ENCODE data around the gene DPYSL5. TPM values are rescaled to one million over a fixed set of nuclear protein-coding genes. Genes with fewer than 3 reads are reported as not detected.

DPYSL5 gene
- total and polyA plus RNA-seq, 2 of the 8 experiments (the other 6 are each of a cell fraction or from before 2014, with no cell fraction given) = 11.9 to 16.4 TPM

DNA sequence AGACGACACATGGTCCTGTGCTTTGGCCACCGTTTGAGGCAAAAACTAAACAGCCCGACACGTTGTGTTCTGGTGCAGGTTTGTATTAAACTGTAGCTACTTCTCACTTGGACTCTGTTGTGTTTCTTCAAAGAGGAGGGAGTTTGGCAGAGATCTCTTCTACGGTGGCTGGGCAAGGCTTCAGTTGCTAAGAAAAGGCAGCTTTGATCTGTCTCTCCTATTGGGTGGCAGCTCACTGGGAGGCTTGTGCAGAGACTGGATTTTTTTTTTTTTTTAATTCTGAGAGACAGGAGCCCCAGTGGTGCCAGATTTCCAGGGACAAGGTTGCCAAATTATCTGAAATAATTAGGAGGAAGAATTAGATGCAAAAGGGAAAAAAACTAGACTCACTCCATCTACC is 102.3 kb downstream of the DPYSL5 start:
- Histone ChIP-seq H4K5ac (ENCODE audit: insufficient read length, low read depth, low read length) (no peak overlapping the region), H2BK5ac (ENCODE audit: low read depth, low read length) (no peak overlapping the region), H2BK120ac (replicated peaks; ENCODE audit: low read depth, low read length) (no peak overlapping the region), H3K23ac (ENCODE audit: insufficient read length) (no peak overlapping the region), H3K18ac (ENCODE audit: extremely low read depth, low read length) (no peak overlapping the region), H3K4me1 (replicated peaks in 1 of 4; ENCODE audit: control insufficient read depth in 3 of 4, insufficient read depth in 4 of 4, low read length in 3 of 4) (peaks cover 0 to 9% (median 1%) of the 10 kb centered on the region in 4 experiments; a peak in 5 of 7 replicates), H3K36me3 (ENCODE audit: control insufficient read depth in 2 of 4, insufficient read depth in 4 of 4, low read length in 3 of 4) (no peaks in the 10 kb centered on the region; a peak in 1 of 8 replicates), H3K4me3 (ENCODE audit: extremely low read depth in 1 of 4, insufficient read depth in 2 of 4, low read depth in 3 of 4, low read length in 4 of 4) (no peak overlapping the region), H3K27ac (ENCODE audit: low read depth, low read length) (no peak overlapping the region), H4K91ac (replicated peaks; ENCODE audit: insufficient read length, low read length) (no peak overlapping the region), H2AK5ac (ENCODE audit: low read depth, low read length) (no peak overlapping the region), H4K8ac (ENCODE audit: extremely low read depth, insufficient read depth, low read length) (no peak overlapping the region), H3K14ac (ENCODE audit: insufficient read length) (no peak overlapping the region), H2BK20ac (ENCODE audit: low read length) (no peak overlapping the region), H3K9me3 (ENCODE audit: insufficient read depth in 2 of 2, low read depth in 1 of 2, low read length in 1 of 2) (no peaks in the 10 kb centered on the region), H3K4me2 (ENCODE audit: insufficient read depth in 1 of 2, low read depth in 2 of 2, low read length in 2 of 2) (no peak overlapping the region), H2BK12ac (ENCODE audit: low read depth, low read length) (no peak overlapping the region), H2BK15ac (ENCODE audit: low read length) (no peak overlapping the region), H4K20me1 (replicated peaks in 1 of 2; ENCODE audit: control insufficient read depth in 1 of 2, insufficient read depth in 2 of 2, low read length in 2 of 2) (peaks cover 0 to 2% of the 10 kb centered on the region in 2 experiments), H3K27me3 (replicated peaks in 1 of 4; ENCODE audit: control insufficient read depth in 3 of 4, extremely low read depth in 1 of 4, insufficient read depth in 3 of 4, low read length in 3 of 4) (no peaks in the 10 kb centered on the region), H3K79me2 (ENCODE audit: control insufficient read depth in 1 of 2, insufficient read depth in 2 of 2, low read length in 2 of 2) (no peaks in the 10 kb centered on the region), H3K4ac (replicated peaks; ENCODE audit: insufficient read length, low read depth, low read length) (no peak overlapping the region), H3K9ac (replicated peaks in 1 of 4; ENCODE audit: extremely low read depth in 1 of 4, low read depth in 3 of 4, low read length in 3 of 4) (no peak overlapping the region; a peak in 1 of 7 replicates), H3K79me1 (ENCODE audit: low read depth, low read length) (no peaks in the 10 kb centered on the region), H2AFZ (ENCODE audit: low read length) (no peak overlapping the region), H3K56ac (replicated peaks; ENCODE audit: insufficient read length, low read depth, low read length) (no peak overlapping the region), H3K23me2 (ENCODE audit: low read depth, low read length) (peaks cover 1% of the 10 kb centered on the region; the same call in 1 of the 2 replicates)
- WGBS, 2 experiments (ENCODE audit: extremely low coverage in 1 of 2, insufficient coverage in 1 of 2, insufficient read length in 1 of 2, insufficient replicate concordance in 2 of 2, low coverage in 1 of 2, low lambda C conversion rate in 2 of 2, missing lambda C conversion rate in 1 of 2) = 80% methylated on average over 5 of the region's 5 CpGs; no CpG with 5 or more reads in 1 of the 2 experiments
- DNase-seq (ENCODE audit: low read depth in 1 of 2, low spot score in 2 of 2) (no peak), FAIRE-seq (no peak)
- TF ChIP-seq POU5F1 (IDR thresholded peaks at IDR 0.05; ENCODE audit: low read depth, low read length) = no peak
- no peak for TF ChIP-seq ASH2L (IDR thresholded peaks at IDR 0.05; ENCODE audit: low read length)
- no peak for TF ChIP-seq GABPA (IDR thresholded peaks at IDR 0.05; ENCODE audit: borderline replicate concordance, insufficient read depth, low read length)
- no peak for TF ChIP-seq RFX5 (IDR thresholded peaks at IDR 0.05; ENCODE audit: borderline replicate concordance, low read depth, low read length)
- no peak for TF ChIP-seq HDAC6 (IDR thresholded peaks at IDR 0.05; ENCODE audit: low read depth, low read length)
- TF ChIP-seq SRF (IDR thresholded peaks at IDR 0.05; ENCODE audit: low read depth, low read length) = no peak
- TF ChIP-seq, protein P1, sequence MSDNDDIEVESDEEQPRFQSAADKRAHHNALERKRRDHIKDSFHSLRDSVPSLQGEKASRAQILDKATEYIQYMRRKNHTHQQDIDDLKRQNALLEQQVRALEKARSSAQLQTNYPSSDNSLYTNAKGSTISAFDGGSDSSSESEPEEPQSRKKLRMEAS (IDR thresholded peaks at IDR 0.05) = no peak
- TF ChIP-seq EZH2 (IDR thresholded peaks at IDR 0.05; ENCODE audit: low read depth, low read length, severe bottlenecking) = no peak
- no peak for TF ChIP-seq MAFK (IDR thresholded peaks at IDR 0.05; ENCODE audit: low read depth, low read length)
- no peak for TF ChIP-seq KDM4A (IDR thresholded peaks at IDR 0.05; ENCODE audit: low read depth, low read length, severe bottlenecking)
- no peak for TF ChIP-seq SP2 (IDR thresholded peaks at IDR 0.05; ENCODE audit: low read length)
- TF ChIP-seq TCF12 (IDR thresholded peaks at IDR 0.05; ENCODE audit: low read depth, low read length) = no peak
- ChIA-PET POLR2A (ENCODE audit: partially characterized antibody) (interaction anchor here (1.4 kb wide), 1 partner anchor 9 kb away, joined by 4 read pairs; no protein-coding TSS in a partner anchor), CTCF (ENCODE audit: partially characterized antibody) (interaction anchor here (0.8 to 21.6 kb wide), 9 partner anchors 9 to 108 kb away, joined by 3 to 416 read pairs (median 7); no protein-coding TSS in a partner anchor)
